Neural progenitor cell (in vitro differentiated cells): ENCODE data around the gene KIAA1217.

Source experiments
- CTCF ChIP-seq: fragments of 200-600 bp; sonication (generic); IDR thresholded peaks from 2 replicates; pipeline ENCODE4 v1.5.1; 2017; ENCODE audit warnings: antibody characterized with exemption, mild to moderate bottlenecking
- EZH2 ChIP-seq: fragments of 200-600 bp; sonication (generic); IDR thresholded peaks from 2 replicates; pipeline ENCODE4 v1.6.1; 2017; ENCODE audit warnings: antibody characterized with exemption, mild to moderate bottlenecking, moderate library complexity
- EZH2phosphoT487 ChIP-seq: fragments of 200-600 bp; sonication (generic); IDR thresholded peaks from 2 replicates; pipeline ENCODE4 v1.6.1; 2017; ENCODE audit warnings: antibody characterized with exemption

- TF ChIP-seq CTCF = no peak
- no peak for TF ChIP-seq EZH2
- TF ChIP-seq EZH2phosphoT487 = no peak
Measured at GRCh38 chr10:24589265-24589664, 380.3 kb downstream of the KIAA1217 start.
